H9 (cell line): Measurements from ENCODE around the gene RASGRP3. TPM values are rescaled to one million over a fixed set of nuclear protein-coding genes. Genes with fewer than 3 reads are reported as not detected.

Experiments used
- DNase-seq: peaks from one replicate; pipeline ENCODE4 v3.0.0-alpha.2; 2017
- H2AFZ ChIP-seq: one replicate; pipeline ENCODE4 v1.6.1; 2013; ENCODE audit warnings: mild to moderate bottlenecking, low read length, control low read depth, moderate library complexity
- H2AK5ac ChIP-seq: 2 replicates; pipeline ENCODE4 v1.6.1; 2013; ENCODE audit warnings: low read length, control low read depth, mixed read lengths; ENCODE audit not compliant: insufficient read length
- H2BK120ac ChIP-seq: one replicate; pipeline ENCODE4 v1.6.1; 2013; ENCODE audit warnings: low read depth, mild to moderate bottlenecking, low read length, control low read depth, inconsistent platforms; ENCODE audit not compliant: poor library complexity, severe bottlenecking
- H2BK12ac ChIP-seq: 2 replicates; pipeline ENCODE4 v1.6.1; 2013; ENCODE audit warnings: low read length, control low read depth, mixed read lengths, low read depth; ENCODE audit not compliant: insufficient read length
- H2BK15ac ChIP-seq: 2 replicates; pipeline ENCODE4 v1.6.1; 2013; ENCODE audit warnings: low read depth, low read length, control low read depth
- H2BK20ac ChIP-seq: one replicate; pipeline ENCODE4 v1.6.1; 2013; ENCODE audit warnings: low read depth, mild to moderate bottlenecking, low read length, control low read depth, inconsistent platforms; ENCODE audit not compliant: poor library complexity, severe bottlenecking
- H2BK5ac ChIP-seq: 2 replicates; pipeline ENCODE4 v1.6.1; 2013; ENCODE audit warnings: low read length, control low read depth, mixed read lengths; ENCODE audit not compliant: insufficient read length
- H3K14ac ChIP-seq: 2 replicates; pipeline ENCODE4 v1.6.1; 2013; ENCODE audit warnings: low read length, control low read depth; ENCODE audit not compliant: insufficient read depth
- H3K18ac ChIP-seq: 2 replicates; pipeline ENCODE4 v1.6.1; 2013; ENCODE audit warnings: low read depth, mild to moderate bottlenecking, mixed read lengths, low read length, control low read depth; ENCODE audit not compliant: insufficient read length
- H3K23ac ChIP-seq: 2 replicates; pipeline ENCODE4 v1.6.1; 2013; ENCODE audit warnings: low read length, control low read depth, mixed read lengths, low read depth; ENCODE audit not compliant: insufficient read length
- H3K23me2 ChIP-seq: 2 replicates; pipeline ENCODE4 v1.6.1; 2013; ENCODE audit warnings: low read depth, mild to moderate bottlenecking, mixed read lengths, low read length, control low read depth; ENCODE audit not compliant: insufficient read length, poor library complexity, severe bottlenecking
- H3K27ac ChIP-seq: 2 replicates; pipeline ENCODE4 v1.5.1; 2013; ENCODE audit warnings: low read length, control low read depth, mixed read lengths, low read depth; ENCODE audit not compliant: insufficient read length
- H3K27me3 ChIP-seq: 2 replicates; pipeline ENCODE4 v1.6.1; 2013; ENCODE audit warnings: low read length, control low read depth, inconsistent platforms; ENCODE audit not compliant: insufficient read depth
- H3K4ac ChIP-seq: 2 replicates; pipeline ENCODE4 v1.6.1; 2013; ENCODE audit warnings: low read depth, mild to moderate bottlenecking, control low read depth, inconsistent platforms, low read length, moderate library complexity
- H3K4me1 ChIP-seq: 2 replicates; pipeline ENCODE4 v1.6.1; 2013; ENCODE audit warnings: low read length, control low read depth, inconsistent platforms; ENCODE audit not compliant: insufficient read depth
- H3K4me2 ChIP-seq: 2 replicates; pipeline ENCODE4 v1.6.1; 2013; ENCODE audit warnings: low read length, control low read depth, mixed read lengths; ENCODE audit not compliant: insufficient read length, insufficient read depth
- H3K56ac ChIP-seq: 2 replicates; pipeline ENCODE4 v1.6.1; 2013; ENCODE audit warnings: low read depth, mild to moderate bottlenecking, mixed read lengths, low read length, control low read depth; ENCODE audit not compliant: insufficient read length
- H3K79me1 ChIP-seq: 2 replicates; pipeline ENCODE4 v1.6.1; 2013; ENCODE audit warnings: low read depth, mild to moderate bottlenecking, moderate library complexity, low read length, control low read depth, inconsistent platforms; ENCODE audit not compliant: insufficient read depth, poor library complexity, severe bottlenecking
- H3K79me2 ChIP-seq: 2 replicates; pipeline ENCODE4 v1.6.1; 2013; ENCODE audit warnings: low read length, control low read depth, inconsistent platforms; ENCODE audit not compliant: insufficient read depth
- H3K9ac ChIP-seq: 2 replicates; pipeline ENCODE4 v1.6.1; 2013; ENCODE audit warnings: low read length, control low read depth, mixed read lengths; ENCODE audit not compliant: insufficient read length; ENCODE audit errors: extremely low read depth
- H3K9me3 ChIP-seq: one replicate; pipeline ENCODE4 v1.6.1; 2013; ENCODE audit warnings: low read depth, low read length, inconsistent platforms; ENCODE audit not compliant: control insufficient read depth
- H3T11ph ChIP-seq: one replicate; pipeline ENCODE4 v1.6.1; 2013; ENCODE audit warnings: mild to moderate bottlenecking, low read length, control low read depth, inconsistent platforms
- H4K20me1 ChIP-seq: one replicate; pipeline ENCODE4 v1.6.1; 2013; ENCODE audit not compliant: control insufficient read depth, insufficient read length, insufficient read depth
- H4K5ac ChIP-seq: 2 replicates; pipeline ENCODE4 v1.6.1; 2013; ENCODE audit warnings: low read depth, mild to moderate bottlenecking, mixed read lengths, low read length, control low read depth; ENCODE audit not compliant: insufficient read length
- H4K8ac ChIP-seq: replicated peaks from 2 replicates; pipeline ENCODE4 v1.6.1; 2013; ENCODE audit warnings: low read length, control low read depth, mixed read lengths, low read depth; ENCODE audit not compliant: insufficient read length
- H4K91ac ChIP-seq: 2 replicates; pipeline ENCODE4 v1.6.1; 2013; ENCODE audit warnings: low read depth, mild to moderate bottlenecking, moderate library complexity, mixed read lengths, low read length, control low read depth; ENCODE audit not compliant: insufficient read length
- H3K27ac Mint-ChIP-seq, 3 experiments: 2 replicates in 2 of 3; 3 replicates in 1 of 3; pipeline ENCODE4 v1.8.0; 2020 to 2021; ENCODE audit warnings: mixed read lengths in 3 of 3, mild to moderate bottlenecking in 1 of 3, moderate library complexity in 1 of 3
- H3K27me3 Mint-ChIP-seq: 2 replicates; pipeline ENCODE4 v1.8.0; 2021; ENCODE audit warnings: low read depth, mild to moderate bottlenecking, moderate library complexity, mixed read lengths
- H3K36me3 Mint-ChIP-seq, 3 experiments: 2 replicates in 2 of 3; 3 replicates in 1 of 3; pipeline ENCODE4 v1.8.0; 2020 to 2021; ENCODE audit warnings: low read depth in 3 of 3, mixed read lengths in 3 of 3; ENCODE audit not compliant: insufficient read depth in 1 of 3
- H3K4me1 Mint-ChIP-seq, 2 experiments: 2 replicates each; pipeline ENCODE4 v1.8.0; 2020; ENCODE audit warnings: mixed read lengths in 2 of 2
- H3K4me3 Mint-ChIP-seq, 2 experiments: 2 replicates in 1 of 2; 3 replicates in 1 of 2; pipeline ENCODE4 v1.8.0; 2020 to 2021; ENCODE audit warnings: mild to moderate bottlenecking in 2 of 2, mixed read lengths in 2 of 2, moderate library complexity in 1 of 2
- H3K9me3 Mint-ChIP-seq, 2 experiments: 2 replicates in 1 of 2; 3 replicates in 1 of 2; pipeline ENCODE4 v1.8.0; 2020; ENCODE audit warnings: mild to moderate bottlenecking in 2 of 2, mixed read lengths in 2 of 2, moderate library complexity in 1 of 2
- CTCF ChIP-seq: fragments of 200-600 bp; sonication (generic); conservative IDR thresholded peaks from 3 replicates; pipeline ENCODE4 v1.8.0; 2021; ENCODE audit warnings: antibody characterized with exemption, mild to moderate bottlenecking
- WGBS: extraction: QIAGEN DNeasy Blood & Tissue Kit; methylation state at CpG from one replicate; pipeline ENCODE4 v1.1.7; 2013; ENCODE audit warnings: missing lambda C conversion rate, low lambda C conversion rate, mixed read lengths; ENCODE audit not compliant: insufficient read length; ENCODE audit errors: extremely low coverage; 5-methylcytosine and 5-hydroxymethylcytosine counted together
- total RNA-seq: library from RNA; stranded (reverse); gene quantifications from 2 replicates; pipeline ENCODE4 v1.2.1, GENCODE V29; 2021

RASGRP3 gene
- total RNA-seq, 1 experiment from 2014 or later: not detected

GRCh38 chr2:33448220-33448899 lies 28.1 kb upstream of the RASGRP3 start:
- Histone ChIP-seq H2BK5ac (no peak overlapping the region), H3K23me2 (no peaks in the 10 kb centered on the region), H2BK12ac (no peak overlapping the region), H3K79me1 (no peaks in the 10 kb centered on the region), H2AK5ac (no peak overlapping the region), H3K14ac (no peak overlapping the region), H2BK120ac (no peak overlapping the region), H3K27ac (no peak overlapping the region), H4K8ac (no peak overlapping the region), H3K9ac (no peak overlapping the region), H3T11ph (no peak overlapping the region), H3K4ac (no peak overlapping the region), H2BK20ac (no peak overlapping the region), H3K4me2 (no peak overlapping the region), H2BK15ac (no peak overlapping the region), H3K79me2 (no peaks in the 10 kb centered on the region), H3K9me3 (no peaks in the 10 kb centered on the region), H2AFZ (no peak overlapping the region), H3K4me1 (no peaks in the 10 kb centered on the region), H3K23ac (no peak overlapping the region), H3K56ac (no peak overlapping the region), H3K18ac (no peak overlapping the region), H3K27me3 (no peaks in the 10 kb centered on the region), H4K5ac (no peak overlapping the region), H4K91ac (no peak overlapping the region), H4K20me1 (no peaks in the 10 kb centered on the region)
- H3K4me1 Mint-ChIP-seq: no peaks in the 10 kb centered on the region
- H3K36me3 Mint-ChIP-seq: 0 out of 7 replicates have a peak, but pooled peaks cover 0 to 6% (median 0%) of the 10 kb centered on the region in 3 experiments
- H3K27ac Mint-ChIP-seq: no peak overlapping the region
- no CpG with 5 or more reads among the region's 2 CpGs for WGBS
- no peak for DNase-seq
- H3K27me3 Mint-ChIP-seq: no peaks in the 10 kb centered on the region
- TF ChIP-seq CTCF: no peak
- no peak overlapping the region for H3K4me3 Mint-ChIP-seq
- peaks cover 2 to 5% of the 10 kb centered on the region in 2 experiments; a peak in 4 of 5 replicates for H3K9me3 Mint-ChIP-seq
